Fibroblast of lung (primary cell): ENCODE data around the gene RPL14. TPM values are rescaled to one million over a fixed set of nuclear protein-coding genes. Genes with fewer than 3 reads are reported as not detected.

Source experiments
- DNase-seq, 2 donors: peaks; one replicate each; pipeline versions ENCODE4 v3.0.0 to v3.0.0-alpha.2; 2010; ENCODE audit warnings: low read depth in 2 of 2
- H2AFZ ChIP-seq: 2 replicates; pipeline ENCODE4 v1.5.1; 2012; ENCODE audit warnings: low read length, control low read depth, inconsistent platforms
- H3K27ac ChIP-seq: 2 replicates; pipeline ENCODE4 v1.5.1; 2011; ENCODE audit warnings: low read length, control low read depth; ENCODE audit not compliant: insufficient read depth
- H3K27me3 ChIP-seq: 2 replicates; pipeline ENCODE4 v1.5.1; 2011; ENCODE audit warnings: mild to moderate bottlenecking, low read length; ENCODE audit not compliant: control insufficient read depth, insufficient read depth
- H3K36me3 ChIP-seq: 2 replicates; pipeline ENCODE4 v1.5.1; 2011; ENCODE audit warnings: low read length; ENCODE audit not compliant: control insufficient read depth, insufficient read depth
- H3K4me1 ChIP-seq: 2 replicates; pipeline ENCODE4 v1.5.1; 2011; ENCODE audit warnings: low read length; ENCODE audit not compliant: control insufficient read depth, insufficient read depth; ENCODE audit errors: extremely low read depth
- H3K4me2 ChIP-seq: 2 replicates; pipeline ENCODE4 v1.5.1; 2011; ENCODE audit warnings: low read length, control low read depth; ENCODE audit not compliant: insufficient read depth; ENCODE audit errors: extremely low read depth
- H3K4me3 ChIP-seq, 4 experiments: fragments of 200-600 bp in 1 of 4; sonication (generic) in 1 of 4; replicated peaks in 1 of 4; 2 replicates each; pipeline ENCODE4 v1.5.1; 2011 to 2016; ENCODE audit warnings: low read length in 4 of 4, low read depth in 3 of 4, mild to moderate bottlenecking in 3 of 4, control low read depth in 2 of 4, inconsistent platforms in 1 of 4, mixed read lengths in 1 of 4; ENCODE audit not compliant: insufficient read depth in 1 of 4; ENCODE audit errors: control extremely low read depth in 1 of 4
- H3K79me2 ChIP-seq: 2 replicates; pipeline ENCODE4 v1.5.1; 2012; ENCODE audit warnings: mild to moderate bottlenecking, low read length, inconsistent platforms; ENCODE audit not compliant: control insufficient read depth, insufficient read depth
- H3K9ac ChIP-seq: 2 replicates; pipeline ENCODE4 v1.5.1; 2011; ENCODE audit warnings: mild to moderate bottlenecking, low read length, control low read depth; ENCODE audit not compliant: insufficient read depth
- H3K9me3 ChIP-seq: 2 replicates; pipeline ENCODE4 v1.5.1; 2012; ENCODE audit warnings: low read depth, low read length; ENCODE audit not compliant: control insufficient read depth, insufficient read depth
- H4K20me1 ChIP-seq: 2 replicates; pipeline ENCODE4 v1.5.1; 2011; ENCODE audit warnings: low read length; ENCODE audit not compliant: control insufficient read depth, insufficient read depth; ENCODE audit errors: extremely low read depth
- CTCF ChIP-seq, 2 donors: IDR thresholded peaks in 1 of 2; conservative IDR thresholded peaks in 1 of 2; 1 replicate in 1 of 2; 2 replicates in 1 of 2; pipeline ENCODE4 v1.5.1; 2011 to 2012; ENCODE audit warnings: low read length in 2 of 2, control low read depth in 1 of 2, inconsistent platforms in 1 of 2, low read depth in 1 of 2, mild to moderate bottlenecking in 1 of 2
- EZH2 ChIP-seq: IDR thresholded peaks from 2 replicates; pipeline ENCODE4 v1.5.1; 2012; ENCODE audit warnings: low read length, control low read depth, mild to moderate bottlenecking; ENCODE audit errors: missing control alignments
- polyA plus RNA-seq, 2 donors: library from polyadenylated mRNA; depleted of rRNA in 1 of 2; stranded (reverse) in 1 of 2; unstranded in 1 of 2; fragments of >200 nt; gene quantifications; 2 replicates each; pipeline ENCODE4 v1.2.1, GENCODE V29; 2011 to 2012; ENCODE audit warnings: missing spikeins in 1 of 2
- total RNA-seq: library from RNA; depleted of rRNA; stranded (reverse); fragments of >200 nt; gene quantifications from 2 replicates; pipeline ENCODE4 v1.2.1, GENCODE V29; 2014

Gene RPL14
- total and polyA plus RNA-seq, 2 donors (not counting 1 experiment from before 2014, with no cell fraction given): 314 to 658 TPM

GRCh38 chr3:40476478-40477470 lies 19.6 kb downstream of the RPL14 start, which contains the start of gene ZNF619:
TSS of gene ZNF619 (plus strand) at chr3:40477122. CDS start at chr3:40477980, 858 bp downstream.
- peak within 1 kb of the TSS; percentile 88 for H3K9ac ChIP-seq
- H3K4me3 ChIP-seq: peak within 1 kb of the TSS; percentile 65 to 90 (median 71)
- no peaks in the 10 kb centered on the region for H3K79me2 ChIP-seq
- H3K9me3 ChIP-seq: no peaks in the 10 kb centered on the region
- H2AFZ ChIP-seq: peak within 1 kb of the TSS; percentile 84
- H3K27ac ChIP-seq: peak within 1 kb of the TSS; percentile 70
- H3K4me2 ChIP-seq: peak within 1 kb of the TSS; percentile 96
- no peak for TF ChIP-seq EZH2
- TF ChIP-seq CTCF (conservative IDR thresholded peaks at IDR 0.05 in 1 of 2, IDR thresholded peaks at IDR 0.05 in 1 of 2; ENCODE audit: low read depth in 1 of 2, low read length in 2 of 2): no peak
- no peaks in the 10 kb centered on the region for H4K20me1 ChIP-seq
- no peaks in the 10 kb centered on the region for H3K27me3 ChIP-seq
- H3K36me3 ChIP-seq: no peaks in the 10 kb centered on the region
- peak; percentile 72 to 83 for DNase-seq
- H3K4me1 ChIP-seq: peaks cover 2% of the 10 kb centered on the region

- Histone ChIP-seq H2AFZ (peak overlapping the region; percentile 84), H3K79me2 (no peaks in the 10 kb centered on the region), H3K9me3 (no peaks in the 10 kb centered on the region), H3K9ac (no peak overlapping the region), H3K27ac (no peak overlapping the region), H3K4me3 (peak overlapping the region; percentile 65 to 90 (median 71)), H3K27me3 (no peaks in the 10 kb centered on the region), H4K20me1 (no peaks in the 10 kb centered on the region), H3K4me1 (peaks cover 2% of the 10 kb centered on the region), H3K4me2 (peak overlapping the region; percentile 96), H3K36me3 (no peaks in the 10 kb centered on the region)
- DNase-seq: no peak
- no peak for TF ChIP-seq CTCF (conservative IDR thresholded peaks at IDR 0.05 in 1 of 2, IDR thresholded peaks at IDR 0.05 in 1 of 2; ENCODE audit: low read depth in 1 of 2, low read length in 2 of 2)
- TF ChIP-seq EZH2: no peak
Measured at GRCh38 chr3:40477666-40478065, 20.5 kb downstream of the RPL14 start.

- Histone ChIP-seq H3K4me1 (no peaks in the 10 kb centered on the region), H2AFZ (no peak overlapping the region), H3K9ac (no peak overlapping the region), H3K27ac (no peak overlapping the region), H3K36me3 (peaks cover 5% of the 10 kb centered on the region), H3K79me2 (no peaks in the 10 kb centered on the region), H3K4me2 (no peak overlapping the region), H3K4me3 (no peak overlapping the region), H3K27me3 (no peaks in the 10 kb centered on the region), H3K9me3 (no peaks in the 10 kb centered on the region), H4K20me1 (no peaks in the 10 kb centered on the region)
- TF ChIP-seq CTCF (conservative IDR thresholded peaks at IDR 0.05 in 1 of 2, IDR thresholded peaks at IDR 0.05 in 1 of 2; ENCODE audit: low read depth in 1 of 2, low read length in 2 of 2) (no peak), EZH2 (no peak)
- DNase-seq: no peak
Measured at GRCh38 chr3:40487172-40487571, 30.0 kb downstream of the RPL14 start.
